ENCODE measurements around the gene RAD9B.
A peak's percentile ranks its signal among the peaks of the same experiment; 100 is the strongest.

Gene RAD9B

DNA sequence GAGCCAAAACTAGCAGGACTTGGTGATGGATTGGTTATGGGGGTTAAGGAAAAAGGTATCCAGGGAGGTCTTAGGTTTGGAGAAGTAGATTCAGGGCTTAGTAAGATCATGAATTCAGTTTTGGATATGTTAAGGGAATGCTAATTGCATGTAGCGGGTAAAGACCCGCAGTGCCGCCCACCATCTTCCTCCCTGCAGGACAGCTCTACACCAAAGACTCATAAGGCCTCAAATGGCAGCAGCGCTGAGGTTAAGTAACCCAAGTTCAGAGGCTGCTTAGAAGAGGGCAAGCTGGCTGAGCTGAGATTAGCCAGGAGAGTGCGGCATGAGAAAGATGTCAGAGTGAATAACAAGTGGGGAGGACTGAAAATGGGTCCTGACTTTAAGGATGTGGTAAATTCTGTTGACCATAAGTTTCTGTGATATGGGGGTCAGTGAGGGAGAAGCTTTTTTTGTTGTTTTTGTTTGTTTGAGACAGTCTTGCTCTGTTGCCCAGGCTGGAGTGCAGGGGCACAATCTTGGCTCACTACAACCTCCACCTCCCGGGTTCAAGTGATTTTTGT lies 26.2 kb downstream of the RAD9B start:
- no peaks in the 10 kb centered on the region for H3K4me1 ChIP-seq (ENCODE audit: control insufficient read depth, insufficient read depth, low read length, poor library complexity, severe bottlenecking)
- H3K36me3 ChIP-seq (ENCODE audit: control insufficient read depth, insufficient read depth, low read length), result no peaks in the 10 kb centered on the region
- no peaks in the 10 kb centered on the region for H3K9me3 ChIP-seq (ENCODE audit: control insufficient read depth, low read length)
- WGBS, 2 experiments (ENCODE audit: insufficient coverage in 2 of 2), result 88 to 100% methylated on average over 2 to 3 of the region's 6 CpGs
- no peak overlapping the region for H3K27ac ChIP-seq (ENCODE audit: low read depth, low read length, severe bottlenecking)
- H3K4me3 ChIP-seq (ENCODE audit: extremely low read depth, insufficient read depth, low read length, poor library complexity, severe bottlenecking), result no peak overlapping the region

DNA sequence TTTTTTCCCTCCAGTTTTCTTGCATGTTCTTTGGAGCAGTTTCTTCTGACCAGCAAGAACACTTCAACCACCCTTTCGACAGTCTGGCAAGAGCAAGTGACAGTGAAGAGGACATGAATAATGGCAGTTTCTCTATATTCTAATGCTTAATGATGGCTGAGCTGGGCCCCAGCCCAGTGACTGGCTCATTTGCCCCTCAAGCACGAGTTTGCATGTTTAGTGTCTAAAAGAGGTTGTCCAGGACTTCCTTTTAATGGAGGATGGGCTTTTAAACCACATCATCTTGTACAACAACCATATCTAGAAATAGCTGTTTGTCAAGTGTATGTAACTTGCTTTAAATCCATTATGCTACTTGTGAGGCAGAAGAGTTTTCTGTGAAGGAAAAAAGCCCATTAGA lies 28.4 kb downstream of the RAD9B start:
- Histone ChIP-seq H3K36me3 (ENCODE audit: control insufficient read depth, insufficient read depth, low read length) (peaks cover 5% of the 10 kb centered on the region), H3K9me3 (ENCODE audit: control insufficient read depth, low read length) (no peaks in the 10 kb centered on the region), H3K4me1 (ENCODE audit: control insufficient read depth, insufficient read depth, low read length, poor library complexity, severe bottlenecking) (no peaks in the 10 kb centered on the region), H3K4me3 (ENCODE audit: extremely low read depth, insufficient read depth, low read length, poor library complexity, severe bottlenecking) (no peak overlapping the region), H3K27ac (ENCODE audit: low read depth, low read length, severe bottlenecking) (no peak overlapping the region)
- no CpG with 5 or more reads among the region's 2 CpGs for WGBS, 2 experiments (ENCODE audit: insufficient coverage in 2 of 2)

GRCh38 chr12:110531741-110532333 lies 29.7 kb downstream of the RAD9B start:
- Histone ChIP-seq H3K4me3 (ENCODE audit: extremely low read depth, insufficient read depth, low read length, poor library complexity, severe bottlenecking) (no peak overlapping the region), H3K9me3 (ENCODE audit: control insufficient read depth, low read length) (no peaks in the 10 kb centered on the region)
- WGBS, 2 experiments (ENCODE audit: insufficient coverage in 2 of 2), result 86 to 100% methylated on average over 1 of the region's 2 CpGs

GRCh38 chr12:110532644-110533043 lies 30.5 kb downstream of the RAD9B start:
- no peak overlapping the region for H3K27ac ChIP-seq (ENCODE audit: low read depth, low read length, severe bottlenecking)
- no peaks in the 10 kb centered on the region for H3K4me1 ChIP-seq (ENCODE audit: control insufficient read depth, insufficient read depth, low read length, poor library complexity, severe bottlenecking)
- H3K9me3 ChIP-seq (ENCODE audit: control insufficient read depth, low read length), result no peaks in the 10 kb centered on the region
- H3K36me3 ChIP-seq (ENCODE audit: control insufficient read depth, insufficient read depth, low read length), result peaks cover 21% of the 10 kb centered on the region
- no peak overlapping the region for H3K4me3 ChIP-seq (ENCODE audit: extremely low read depth, insufficient read depth, low read length, poor library complexity, severe bottlenecking)
- WGBS, 2 experiments (ENCODE audit: insufficient coverage in 2 of 2), result 100% methylated on average over 1 of the region's 3 CpGs

More at GRCh38 chr12:110531741-110532333, 29.7 kb downstream of the RAD9B start:
- Histone ChIP-seq H3K4me1 (ENCODE audit: control insufficient read depth, insufficient read depth, low read length, poor library complexity, severe bottlenecking) (no peaks in the 10 kb centered on the region), H3K36me3 (ENCODE audit: control insufficient read depth, insufficient read depth, low read length) (peaks cover 17% of the 10 kb centered on the region), H3K27ac (ENCODE audit: low read depth, low read length, severe bottlenecking) (no peak overlapping the region)

- 100% methylated on average over 1 to 3 of the region's 6 CpGs for WGBS, 2 experiments (ENCODE audit: insufficient coverage in 2 of 2)
- no peak overlapping the region for H3K27ac ChIP-seq (ENCODE audit: low read depth, low read length, severe bottlenecking)
- H3K4me1 ChIP-seq (ENCODE audit: control insufficient read depth, insufficient read depth, low read length, poor library complexity, severe bottlenecking), result no peaks in the 10 kb centered on the region
- peaks cover 30% of the 10 kb centered on the region for H3K36me3 ChIP-seq (ENCODE audit: control insufficient read depth, insufficient read depth, low read length)
- H3K9me3 ChIP-seq (ENCODE audit: control insufficient read depth, low read length), result no peaks in the 10 kb centered on the region
- no peak overlapping the region for H3K4me3 ChIP-seq (ENCODE audit: extremely low read depth, insufficient read depth, low read length, poor library complexity, severe bottlenecking)
Measured at GRCh38 chr12:110533607-110534006, 31.5 kb downstream of the RAD9B start.

DNA sequence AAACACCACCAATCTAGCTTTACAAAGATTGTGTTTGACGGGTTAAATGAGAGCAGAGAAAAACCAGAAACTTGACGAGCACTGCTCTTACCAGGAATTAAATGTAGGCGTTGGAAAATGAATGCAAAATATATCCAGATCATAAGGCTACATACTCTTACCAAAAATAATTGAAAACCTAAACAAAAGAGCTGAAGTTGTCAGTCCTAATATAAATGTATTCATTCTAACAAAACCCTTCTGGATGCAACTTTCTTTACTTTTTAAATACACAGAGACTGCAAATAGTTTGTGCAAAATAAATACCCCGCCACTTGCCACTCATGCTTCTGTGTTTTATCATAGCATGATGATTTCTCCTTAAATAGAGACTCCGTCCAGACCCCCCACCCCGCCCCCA lies 32.7 kb downstream of the RAD9B start:
- 100% methylated on average over 1 of the region's 6 CpGs; no CpG with 5 or more reads in 1 of the 2 experiments for WGBS, 2 experiments (ENCODE audit: insufficient coverage in 2 of 2)
- Histone ChIP-seq H3K27ac (ENCODE audit: low read depth, low read length, severe bottlenecking) (peak overlapping the region; percentile 13), H3K9me3 (ENCODE audit: control insufficient read depth, low read length) (no peaks in the 10 kb centered on the region), H3K4me1 (ENCODE audit: control insufficient read depth, insufficient read depth, low read length, poor library complexity, severe bottlenecking) (no peaks in the 10 kb centered on the region), H3K36me3 (ENCODE audit: control insufficient read depth, insufficient read depth, low read length) (peaks cover 38% of the 10 kb centered on the region), H3K4me3 (ENCODE audit: extremely low read depth, insufficient read depth, low read length, poor library complexity, severe bottlenecking) (no peak overlapping the region)

DNA sequence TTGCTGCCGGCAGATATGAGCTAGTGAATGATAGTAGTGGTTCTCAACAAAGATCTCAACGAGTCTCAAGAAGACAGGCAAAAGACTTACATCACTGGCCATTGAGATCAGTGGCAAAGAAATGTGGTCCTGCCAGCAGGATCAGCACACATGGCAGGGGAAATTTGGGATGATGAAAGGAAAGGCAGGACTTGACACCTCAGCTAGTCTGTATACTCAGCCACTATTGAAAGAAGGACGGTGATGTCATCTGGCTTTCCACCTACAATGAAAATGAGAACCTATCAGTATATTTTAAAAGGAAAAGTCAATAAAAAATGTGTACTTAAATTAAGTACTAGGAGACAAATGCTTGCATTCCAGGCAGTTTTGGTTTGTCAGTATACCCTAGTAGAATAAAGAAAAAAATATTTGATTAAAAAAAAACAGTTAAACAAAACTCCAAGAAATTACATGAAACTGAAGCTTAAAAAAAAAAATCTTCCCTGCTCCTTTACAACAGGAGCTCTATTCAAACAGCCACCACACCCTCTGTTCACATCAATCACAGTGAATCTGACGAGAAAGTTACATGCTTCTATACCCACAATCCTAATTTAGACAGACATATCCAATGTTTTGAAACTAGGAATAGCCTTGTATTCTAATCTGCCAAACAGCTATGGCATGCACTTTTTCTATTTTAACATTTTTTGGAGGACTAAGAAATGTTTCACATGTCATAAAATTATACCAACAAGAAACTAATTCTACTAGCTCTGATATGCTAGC lies 34.9 kb downstream of the RAD9B start:
- Histone ChIP-seq H3K36me3 (ENCODE audit: control insufficient read depth, insufficient read depth, low read length) (peaks cover 38% of the 10 kb centered on the region), H3K27ac (ENCODE audit: low read depth, low read length, severe bottlenecking) (no peak overlapping the region), H3K9me3 (ENCODE audit: control insufficient read depth, low read length) (no peaks in the 10 kb centered on the region), H3K4me1 (ENCODE audit: control insufficient read depth, insufficient read depth, low read length, poor library complexity, severe bottlenecking) (peaks cover 3% of the 10 kb centered on the region), H3K4me3 (ENCODE audit: extremely low read depth, insufficient read depth, low read length, poor library complexity, severe bottlenecking) (no peak overlapping the region)
- 93 to 97% methylated on average over 3 of the region's 4 CpGs for WGBS, 2 experiments (ENCODE audit: insufficient coverage in 2 of 2)

- Histone ChIP-seq H3K27ac (ENCODE audit: low read depth, low read length, severe bottlenecking) (no peak overlapping the region), H3K9me3 (ENCODE audit: control insufficient read depth, low read length) (no peaks in the 10 kb centered on the region), H3K4me1 (ENCODE audit: control insufficient read depth, insufficient read depth, low read length, poor library complexity, severe bottlenecking) (peaks cover 3% of the 10 kb centered on the region), H3K4me3 (ENCODE audit: extremely low read depth, insufficient read depth, low read length, poor library complexity, severe bottlenecking) (no peak overlapping the region), H3K36me3 (ENCODE audit: control insufficient read depth, insufficient read depth, low read length) (peaks cover 42% of the 10 kb centered on the region)
- 93 to 96% methylated on average over 9 of the region's 9 CpGs for WGBS, 2 experiments (ENCODE audit: insufficient coverage in 2 of 2)
Measured at GRCh38 chr12:110537605-110538409, 35.7 kb downstream of the RAD9B start.

DNA sequence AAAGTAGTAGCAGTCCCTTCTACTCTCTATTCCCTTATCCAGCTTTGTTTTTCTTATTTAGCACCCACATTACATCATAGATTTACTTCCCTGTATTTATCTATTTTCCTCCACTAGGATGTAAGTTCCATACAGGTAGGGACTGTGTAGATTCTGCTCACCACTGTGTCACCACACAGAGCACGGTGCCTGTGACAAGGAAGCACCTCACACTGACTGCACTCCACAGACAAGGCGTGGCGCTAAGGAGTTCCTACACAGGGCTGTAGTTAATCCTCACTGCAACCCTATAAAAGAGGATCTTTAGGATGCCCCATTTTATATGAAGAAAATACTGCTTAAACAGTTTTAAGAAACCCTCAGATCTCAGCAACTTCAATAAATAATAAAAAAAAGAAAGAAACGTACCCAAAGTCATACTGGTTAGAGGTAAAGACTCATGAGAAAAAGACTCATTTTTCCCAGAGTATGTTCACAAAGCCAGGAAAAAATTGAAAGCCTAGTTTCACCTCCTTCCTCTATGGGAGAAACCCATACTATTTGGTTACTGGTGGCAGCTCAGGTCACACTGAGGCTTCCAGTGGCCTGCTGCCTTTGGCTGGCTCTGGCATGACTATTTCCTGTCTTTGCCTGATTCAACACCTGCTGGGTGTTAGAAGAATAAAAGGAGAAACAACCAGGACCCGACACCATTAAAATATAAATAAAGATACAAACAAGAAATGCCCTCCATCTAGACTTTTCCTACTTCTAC lies 36.9 kb downstream of the RAD9B start:
- WGBS, 2 experiments (ENCODE audit: insufficient coverage in 2 of 2), result 90 to 100% methylated on average over 2 to 3 of the region's 5 CpGs
- H3K4me1 ChIP-seq (ENCODE audit: control insufficient read depth, insufficient read depth, low read length, poor library complexity, severe bottlenecking), result peaks cover 3% of the 10 kb centered on the region
- H3K4me3 ChIP-seq (ENCODE audit: extremely low read depth, insufficient read depth, low read length, poor library complexity, severe bottlenecking), result no peak overlapping the region
- no peak overlapping the region for H3K27ac ChIP-seq (ENCODE audit: low read depth, low read length, severe bottlenecking)
- H3K9me3 ChIP-seq (ENCODE audit: control insufficient read depth, low read length), result no peaks in the 10 kb centered on the region
- H3K36me3 ChIP-seq (ENCODE audit: control insufficient read depth, insufficient read depth, low read length), result peaks cover 46% of the 10 kb centered on the region

GRCh38 chr12:110540048-110540447 lies 37.9 kb downstream of the RAD9B start:
- 90 to 94% methylated on average over 2 to 6 of the region's 8 CpGs for WGBS, 2 experiments (ENCODE audit: insufficient coverage in 2 of 2)

More at GRCh38 chr12:110540048-110540447, 37.9 kb downstream of the RAD9B start:
- Histone ChIP-seq H3K4me1 (ENCODE audit: control insufficient read depth, insufficient read depth, low read length, poor library complexity, severe bottlenecking) (peaks cover 3% of the 10 kb centered on the region), H3K27ac (ENCODE audit: low read depth, low read length, severe bottlenecking) (no peak overlapping the region), H3K4me3 (ENCODE audit: extremely low read depth, insufficient read depth, low read length, poor library complexity, severe bottlenecking) (no peak overlapping the region), H3K9me3 (ENCODE audit: control insufficient read depth, low read length) (no peaks in the 10 kb centered on the region), H3K36me3 (ENCODE audit: control insufficient read depth, insufficient read depth, low read length) (peaks cover 45% of the 10 kb centered on the region)
